ENCODE measurements around the gene DMC1. TPM values are rescaled to one million over a fixed set of nuclear protein-coding genes. Genes with fewer than 3 reads are reported as not detected.

DMC1 gene
- total RNA-seq, 4 donors from 2014 or later: 2.9 to 5.1 TPM; not detected in 2

- TF ChIP-seq CTCF (IDR thresholded peaks at IDR 0.05; ENCODE audit: low read depth): no peak
These were observed 85.7 kb downstream of the DMC1 start for GRCh38 chr22:38484244-38484643.

- TF ChIP-seq CTCF (IDR thresholded peaks at IDR 0.05; ENCODE audit: low read depth): no peak
These were observed 87.2 kb downstream of the DMC1 start for GRCh38 chr22:38482662-38483308.

- no peak for TF ChIP-seq CTCF (IDR thresholded peaks at IDR 0.05; ENCODE audit: low read depth)
These were observed 88.1 kb downstream of the DMC1 start for GRCh38 chr22:38481871-38482332.

- TF ChIP-seq CTCF (IDR thresholded peaks at IDR 0.05; ENCODE audit: low read depth): no peak
These were observed 88.7 kb downstream of the DMC1 start for GRCh38 chr22:38481162-38481870.

GRCh38 chr22:38479096-38479837 lies 90.7 kb downstream of the DMC1 start:
- no peak for TF ChIP-seq CTCF (IDR thresholded peaks at IDR 0.05; ENCODE audit: low read depth)

GRCh38 chr22:38477585-38477984 lies 92.4 kb downstream of the DMC1 start:
- no peak for TF ChIP-seq CTCF (IDR thresholded peaks at IDR 0.05; ENCODE audit: low read depth)
